PC-3 (cell line): ENCODE results near the gene MTHFD1L. TPM values are rescaled to one million over a fixed set of nuclear protein-coding genes. Genes with fewer than 3 reads are reported as not detected.

ENCODE experiments used
- ATAC-seq: fragments of 200-7000 bp; cut with Tn5 transposase; 2 replicates; pipeline ENCODE4 v1.9.1; 2020; ENCODE audit warnings: mild to moderate bottlenecking, moderate library complexity
- BruUV-seq: library from RNA; stranded (reverse); fragments of 400-500 nt; replicated peaks from 2 replicates; lab custom pipeline; 2021; lab: Mats Ljungman, UMichigan
- CTCF ChIA-PET: fragments of 300-600 bp; sonication (Branson Sonifier 250); formaldehyde crosslinking; loops from one replicate; lab custom pipeline; 2022; ENCODE audit warnings: antibody characterized with exemption; lab: Charles Lee
- POLR2A ChIA-PET: fragments of 300-600 bp; sonication (Branson Sonifier 250); formaldehyde crosslinking; loops from one replicate; lab custom pipeline; 2022; ENCODE audit warnings: antibody characterized with exemption; ENCODE audit not compliant: unreplicated experiment; lab: Charles Lee
- DNase-seq: peaks from one replicate; pipeline ENCODE4 v3.0.0-alpha.2; 2015
- H2AFZ ChIP-seq: fragments of 300-600 bp; sonication (generic); 2 replicates; pipeline ENCODE4 v1.6.0; 2016; ENCODE audit warnings: antibody characterized with exemption, low read length
- H3F3A ChIP-seq: fragments of 300-600 bp; sonication (generic); one replicate; pipeline ENCODE4 v1.6.0; 2017; ENCODE audit warnings: antibody characterized with exemption, low read length, control low read depth, mild to moderate bottlenecking; ENCODE audit not compliant: unreplicated experiment
- H3K27ac ChIP-seq: fragments of 300-600 bp; sonication (generic); 2 replicates; pipeline ENCODE4 v1.5.1; 2016; ENCODE audit warnings: mild to moderate bottlenecking, low read length
- H3K27me3 ChIP-seq: fragments of 300-600 bp; sonication (generic); 2 replicates; pipeline ENCODE4 v1.6.1; 2016; ENCODE audit warnings: low read length, mixed read lengths
- H3K36me3 ChIP-seq: fragments of 300-600 bp; sonication (generic); 2 replicates; pipeline ENCODE4 v1.6.1; 2016; ENCODE audit warnings: low read depth, mixed run types, low read length, mixed read lengths
- H3K4me1 ChIP-seq: fragments of 300-600 bp; sonication (generic); 2 replicates; pipeline ENCODE4 v1.5.1; 2016; ENCODE audit warnings: low read length; ENCODE audit not compliant: insufficient read depth
- H3K4me2 ChIP-seq: fragments of 300-600 bp; sonication (generic); 2 replicates; pipeline ENCODE4 v1.6.0; 2016; ENCODE audit warnings: low read length
- H3K4me3 ChIP-seq: fragments of 300-600 bp; sonication (generic); 2 replicates; pipeline ENCODE4 v1.5.1; 2016; ENCODE audit warnings: mild to moderate bottlenecking, low read length, mixed read lengths
- H3K79me2 ChIP-seq: fragments of 300-600 bp; sonication (generic); 2 replicates; pipeline ENCODE4 v1.6.1; 2017; ENCODE audit warnings: low read length, mixed read lengths
- H3K9ac ChIP-seq: fragments of 300-600 bp; sonication (generic); 2 replicates; pipeline ENCODE4 v1.6.0; 2016; ENCODE audit warnings: mild to moderate bottlenecking, low read length
- H3K9me2 ChIP-seq: fragments of 300-600 bp; sonication (generic); replicated peaks from 2 replicates; pipeline ENCODE4 v1.6.1; 2016; ENCODE audit warnings: mixed run types, low read length, mixed read lengths
- H3K9me3 ChIP-seq: fragments of 300-600 bp; sonication (generic); 2 replicates; pipeline ENCODE4 v1.6.1; 2016; ENCODE audit warnings: low read length, mixed read lengths
- H4K20me1 ChIP-seq: fragments of 300-600 bp; sonication (generic); 2 replicates; pipeline ENCODE4 v1.6.1; 2016; ENCODE audit warnings: low read length, mixed read lengths
- CTCF ChIP-seq: fragments of 300-600 bp; sonication (generic); conservative IDR thresholded peaks from 2 replicates; pipeline ENCODE4 v1.5.1; 2017; ENCODE audit warnings: antibody characterized with exemption, low read depth, mild to moderate bottlenecking, low read length
- EZH2 ChIP-seq: fragments of 300-600 bp; sonication (generic); IDR thresholded peaks from one replicate; pipeline ENCODE4 v1.6.1; 2017; ENCODE audit warnings: antibody characterized with exemption, mild to moderate bottlenecking, low read length; ENCODE audit not compliant: unreplicated experiment
- EZH2phosphoT487 ChIP-seq: fragments of 300-600 bp; sonication (generic); IDR thresholded peaks from 2 replicates; pipeline ENCODE4 v1.6.1; 2018; ENCODE audit warnings: mild to moderate bottlenecking, antibody characterized with exemption, low read length, borderline replicate concordance
- intact Hi-C: fragments of 100-400 bp; cut with micrococcal nuclease; formaldehyde crosslinking; loops from 2 replicates; pipeline ENCODE4 v1.9.0; 2023
- total RNA-seq: library from RNA; depleted of rRNA; stranded (reverse); fragments of >200 nt; gene quantifications from 2 replicates; pipeline ENCODE4 v1.2.3, GENCODE V29; 2014

MTHFD1L gene
- total RNA-seq, 1 experiment from 2014 or later: 11.9 TPM

GRCh38 chr6:151004383-151005024 is 139.0 kb downstream of the MTHFD1L start:
- ChIA-PET CTCF (interaction anchor here (0.9 to 1.1 kb wide), 2 partner anchors 319 to 330 kb away, joined by 4 to 6 read pairs; no protein-coding TSS in a partner anchor), POLR2A (interaction anchor here (0.6 to 0.7 kb wide), 2 partner anchors 10 to 63 kb away, joined by 3 to 7 read pairs; no protein-coding TSS in a partner anchor)
- intact Hi-C loops: loop anchor here (1.0 kb wide), 1 partner anchor 56 kb away; no protein-coding TSS in a partner anchor
- H3K27me3 ChIP-seq: no peaks in the 10 kb centered on the region
- no peaks in the 10 kb centered on the region for H3K9me3 ChIP-seq
- H3K4me3 ChIP-seq: peak overlapping the region; percentile 60
- H3K4me1 ChIP-seq: peaks cover 16% of the 10 kb centered on the region
- peak; percentile 91 for DNase-seq
- H3K9ac ChIP-seq: peak overlapping the region; percentile 50
- peak overlapping the region; percentile 86 for H3K4me2 ChIP-seq
- peak overlapping the region; percentile 49; the same call in 1 of the 2 replicates for H2AFZ ChIP-seq
- H4K20me1 ChIP-seq: no peaks in the 10 kb centered on the region
- TF ChIP-seq EZH2 (no peak), EZH2phosphoT487 (no peak), CTCF (no peak)
- peak overlapping the region; percentile 87 for H3K27ac ChIP-seq
- H3K36me3 ChIP-seq: no peaks in the 10 kb centered on the region
- H3F3A ChIP-seq: no peaks in the 10 kb centered on the region
- H3K9me2 ChIP-seq: no peaks in the 10 kb centered on the region
- BruUV-seq: TSS peak; percentile 53
- ATAC-seq: peak; percentile 92
- H3K79me2 ChIP-seq: no peaks in the 10 kb centered on the region

- peak overlapping the region; percentile 87 for H3K27ac ChIP-seq
- H3K27me3 ChIP-seq: no peaks in the 10 kb centered on the region
- no peak overlapping the region for H3K9ac ChIP-seq
- BruUV-seq: no TSS peak
- H3K4me3 ChIP-seq: no peak overlapping the region
- POLR2A ChIA-PET: interaction anchor here (0.7 kb wide), 1 partner anchor 9 kb away, joined by 7 read pairs; no protein-coding TSS in a partner anchor
- H2AFZ ChIP-seq: no peak overlapping the region
- H3K4me2 ChIP-seq: peak overlapping the region; percentile 29
- CTCF ChIA-PET: interaction anchor here (1.1 kb wide), 1 partner anchor 319 kb away, joined by 6 read pairs; no protein-coding TSS in a partner anchor
- intact Hi-C loops: no loop called here
- H3K9me2 ChIP-seq: no peaks in the 10 kb centered on the region
- H3K9me3 ChIP-seq: no peaks in the 10 kb centered on the region
- H3K4me1 ChIP-seq: peaks cover 16% of the 10 kb centered on the region
- DNase-seq (no peak), ATAC-seq (no peak)
- TF ChIP-seq EZH2phosphoT487 (no peak), EZH2 (no peak), CTCF (no peak)
- H3K36me3 ChIP-seq: no peaks in the 10 kb centered on the region
- H4K20me1 ChIP-seq: no peaks in the 10 kb centered on the region
- H3K79me2 ChIP-seq: no peaks in the 10 kb centered on the region
- no peaks in the 10 kb centered on the region for H3F3A ChIP-seq
Measured at GRCh38 chr6:151005164-151005563, 139.7 kb downstream of the MTHFD1L start.
